Smooth muscle cell (in vitro differentiated cells): ENCODE results near the gene USP2. TPM values are rescaled to one million over a fixed set of nuclear protein-coding genes. Genes with fewer than 3 reads are reported as not detected.

Experiments used
- DNase-seq: peaks from one replicate; lab custom pipeline; 2025; ENCODE audit not compliant: unreplicated experiment; lab: John Stamatoyannopoulos, UW
- H2AFZ ChIP-seq: fragments of 200-600 bp; sonication (generic); 2 replicates; pipeline ENCODE4 v1.6.0; 2016; ENCODE audit warnings: antibody characterized with exemption, low read depth, mild to moderate bottlenecking
- H3F3A ChIP-seq: fragments of 200-600 bp; sonication (generic); 2 replicates; pipeline ENCODE4 v1.6.0; 2017; ENCODE audit warnings: antibody characterized with exemption, low read depth
- H3K27ac ChIP-seq: fragments of 200-600 bp; sonication (generic); 2 replicates; pipeline ENCODE4 v1.5.1; 2016; ENCODE audit warnings: low read depth, mild to moderate bottlenecking
- H3K27me3 ChIP-seq: fragments of 200-600 bp; sonication (generic); 2 replicates; pipeline ENCODE4 v1.6.1; 2016; ENCODE audit warnings: low read depth, mild to moderate bottlenecking
- H3K36me3 ChIP-seq: fragments of 200-600 bp; sonication (generic); 2 replicates; pipeline ENCODE4 v1.5.1; 2016; ENCODE audit warnings: low read depth
- H3K4me1 ChIP-seq: fragments of 200-600 bp; sonication (generic); 2 replicates; pipeline ENCODE4 v1.5.1; 2016; ENCODE audit warnings: low read depth
- H3K4me2 ChIP-seq: fragments of 200-600 bp; sonication (generic); 2 replicates; pipeline ENCODE4 v1.6.0; 2016; ENCODE audit warnings: mild to moderate bottlenecking
- H3K4me3 ChIP-seq: fragments of 200-600 bp; sonication (generic); 2 replicates; pipeline ENCODE4 v1.5.1; 2016; ENCODE audit warnings: mild to moderate bottlenecking
- H3K79me2 ChIP-seq: fragments of 200-600 bp; sonication (generic); 2 replicates; pipeline ENCODE4 v1.6.0; 2016; ENCODE audit warnings: low read depth, mild to moderate bottlenecking
- H3K9ac ChIP-seq: fragments of 200-600 bp; sonication (generic); 2 replicates; pipeline ENCODE4 v1.6.0; 2016; ENCODE audit warnings: low read depth
- H3K9me3 ChIP-seq: fragments of 200-600 bp; sonication (generic); replicated peaks from 2 replicates; pipeline ENCODE4 v1.5.1; 2016; ENCODE audit warnings: low read depth
- H4K20me1 ChIP-seq: fragments of 200-600 bp; sonication (generic); 2 replicates; pipeline ENCODE4 v1.6.0; 2016; ENCODE audit warnings: low read depth
- CTCF ChIP-seq: fragments of 200-600 bp; sonication (generic); IDR thresholded peaks from 2 replicates; pipeline ENCODE4 v1.5.1; 2017; ENCODE audit warnings: borderline replicate concordance, mild to moderate bottlenecking, antibody characterized with exemption; ENCODE audit not compliant: insufficient read depth, poor library complexity, severe bottlenecking
- WGBS: methylation state at CpG from one replicate; pipeline ENCODE4 v1.1.7; 2016; ENCODE audit warnings: low lambda C conversion rate; 5-methylcytosine and 5-hydroxymethylcytosine counted together
- polyA plus RNA-seq: library from polyadenylated mRNA; unstranded; fragments of >200 nt; fragmentation: Nextera tagmentation; extraction: Ambion mirVana; gene quantifications from 2 replicates; pipeline ENCODE4 v1.2.1, GENCODE V29; 2016
- total RNA-seq: library from RNA; depleted of rRNA; stranded (reverse); fragments of >200 nt; gene quantifications from 2 replicates; pipeline ENCODE4 v1.2.3, GENCODE V29; 2014

USP2 gene
- total and polyA plus RNA-seq, 2 experiments from 2014 or later = 0.25 to 1.4 TPM

GRCh38 chr11:119415517-119415916 lies 34.0 kb upstream of the USP2 start:
- Histone ChIP-seq H3K4me3 (no peak overlapping the region), H3K27ac (no peak overlapping the region), H3K4me2 (no peak overlapping the region), H3K9me3 (no peaks in the 10 kb centered on the region), H3K79me2 (peaks cover 11% of the 10 kb centered on the region), H3K27me3 (no peaks in the 10 kb centered on the region), H2AFZ (no peak overlapping the region), H3K9ac (no peak overlapping the region), H3F3A (peaks cover 5% of the 10 kb centered on the region), H3K4me1 (peaks cover 4% of the 10 kb centered on the region), H3K36me3 (no peaks in the 10 kb centered on the region), H4K20me1 (peaks cover 14% of the 10 kb centered on the region)
- 99% methylated on average over 3 of the region's 3 CpGs for WGBS
- DNase-seq = no peak
- TF ChIP-seq CTCF = no peak

GRCh38 chr11:119414734-119415133 lies 33.2 kb upstream of the USP2 start:
- Histone ChIP-seq H2AFZ (no peak overlapping the region), H3K27ac (no peak overlapping the region), H3K4me3 (no peak overlapping the region), H3K36me3 (no peaks in the 10 kb centered on the region), H3K4me1 (peaks cover 4% of the 10 kb centered on the region), H3K9ac (no peak overlapping the region), H3K4me2 (no peak overlapping the region), H3K27me3 (no peaks in the 10 kb centered on the region), H3K79me2 (peaks cover 3% of the 10 kb centered on the region), H3F3A (peaks cover 5% of the 10 kb centered on the region), H3K9me3 (no peaks in the 10 kb centered on the region), H4K20me1 (peaks cover 6% of the 10 kb centered on the region)
- TF ChIP-seq CTCF = no peak
- no peak for DNase-seq

- TF ChIP-seq CTCF = no peak
- Histone ChIP-seq H3K9ac (no peak overlapping the region), H4K20me1 (peaks cover 2% of the 10 kb centered on the region), H3K4me2 (no peak overlapping the region), H3K9me3 (no peaks in the 10 kb centered on the region), H3K36me3 (no peaks in the 10 kb centered on the region), H3F3A (peaks cover 5% of the 10 kb centered on the region), H3K4me3 (no peak overlapping the region), H2AFZ (no peak overlapping the region), H3K27me3 (no peaks in the 10 kb centered on the region), H3K27ac (no peak overlapping the region), H3K4me1 (peaks cover 4% of the 10 kb centered on the region), H3K79me2 (no peaks in the 10 kb centered on the region)
- no peak for DNase-seq
- WGBS = 92% methylated on average over 2 of the region's 2 CpGs
Measured at GRCh38 chr11:119414321-119414720, 32.8 kb upstream of the USP2 start.

GRCh38 chr11:119412072-119412471 lies 30.6 kb upstream of the USP2 start:
- no peak overlapping the region for H3K27ac ChIP-seq
- H3K9me3 ChIP-seq = no peaks in the 10 kb centered on the region
- H3K4me1 ChIP-seq = no peaks in the 10 kb centered on the region
- no peaks in the 10 kb centered on the region for H3F3A ChIP-seq
- 92% methylated on average over 2 of the region's 2 CpGs for WGBS
- H2AFZ ChIP-seq = no peak overlapping the region
- H4K20me1 ChIP-seq = no peaks in the 10 kb centered on the region
- TF ChIP-seq CTCF = no peak
- H3K4me3 ChIP-seq = no peak overlapping the region
- no peak overlapping the region for H3K9ac ChIP-seq
- DNase-seq = no peak
- H3K79me2 ChIP-seq = no peaks in the 10 kb centered on the region
- no peaks in the 10 kb centered on the region for H3K27me3 ChIP-seq
- H3K4me2 ChIP-seq = no peak overlapping the region
- H3K36me3 ChIP-seq = no peaks in the 10 kb centered on the region
